ENCODE data around the gene ZBTB46.
"Not testable (repeated sequence)": the region's sequence is repeated elsewhere in the genome, so short reads cannot be mapped to it uniquely, and the experiment has no call there.

The ZBTB46 gene

DNA sequence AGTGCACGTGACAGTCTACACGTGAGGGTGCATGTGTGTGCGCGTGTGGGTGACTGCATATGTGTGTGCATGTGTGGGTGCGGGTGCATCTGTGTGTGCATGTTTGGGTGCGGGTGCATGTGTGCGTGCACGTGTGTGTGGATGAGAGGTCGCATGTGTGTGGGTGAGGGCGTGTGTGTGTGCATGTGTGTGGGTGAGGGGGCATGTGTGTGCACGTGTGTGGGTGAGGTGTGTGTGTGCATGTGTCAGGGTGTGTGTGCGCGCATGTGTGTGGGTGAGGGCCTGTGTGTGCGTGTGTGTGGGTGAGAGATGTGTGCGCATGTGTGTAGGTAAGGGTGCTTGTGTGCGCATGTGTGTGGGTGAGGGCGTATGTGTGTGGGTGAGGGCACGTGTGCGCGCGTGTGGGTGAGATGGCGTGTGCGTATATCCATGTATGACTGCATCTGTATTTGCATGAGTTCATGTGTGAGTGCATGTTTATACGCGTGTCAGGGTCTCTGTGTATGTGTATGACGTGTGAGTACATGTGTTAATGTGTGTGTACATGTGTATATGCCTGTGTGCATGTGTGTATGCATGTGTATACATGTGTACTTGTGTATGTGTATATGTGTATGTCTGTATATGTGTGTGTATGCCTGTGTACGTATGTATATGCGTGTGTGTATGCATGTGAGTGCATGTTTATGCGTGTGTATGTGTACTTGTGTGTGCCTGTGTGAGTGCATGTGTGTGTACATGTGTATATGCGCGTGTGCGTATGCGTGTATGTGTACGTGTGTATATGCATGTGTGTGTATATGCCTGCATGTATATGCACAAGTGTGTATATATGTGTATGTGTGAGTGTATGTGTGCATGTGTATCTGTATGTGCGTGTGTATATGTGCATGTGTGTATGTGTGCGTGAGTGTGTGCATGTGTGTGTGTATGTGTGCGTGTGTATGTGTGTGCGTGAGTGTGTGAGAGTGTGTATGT lies 98.7 kb downstream of the ZBTB46 start:
- no peak for DNase-seq

DNA sequence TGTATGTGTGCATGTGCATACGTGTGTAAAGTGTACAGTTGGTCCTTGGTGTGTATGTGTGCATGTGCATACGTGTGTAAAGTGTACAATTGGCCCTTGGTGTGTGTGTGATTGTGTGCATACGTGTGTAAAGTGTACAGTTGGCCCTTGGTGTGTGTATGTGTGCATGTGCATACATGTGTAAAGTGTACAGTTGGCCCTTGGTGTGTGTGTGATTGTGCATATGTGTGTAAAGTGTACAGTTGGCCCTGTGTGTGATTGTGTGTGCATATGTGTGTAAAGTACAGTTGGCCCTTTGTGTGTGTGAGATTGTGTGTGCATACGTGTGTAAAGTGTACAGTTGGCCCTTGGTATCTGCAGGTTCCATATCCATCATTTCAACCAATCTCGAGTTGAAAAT lies 99.7 kb downstream of the ZBTB46 start:
- DNase-seq = no peak

- DNase-seq = not testable (repeated sequence)
Observed at GRCh38 chr20:63730189-63730733, 100.8 kb downstream of the ZBTB46 start.

DNA sequence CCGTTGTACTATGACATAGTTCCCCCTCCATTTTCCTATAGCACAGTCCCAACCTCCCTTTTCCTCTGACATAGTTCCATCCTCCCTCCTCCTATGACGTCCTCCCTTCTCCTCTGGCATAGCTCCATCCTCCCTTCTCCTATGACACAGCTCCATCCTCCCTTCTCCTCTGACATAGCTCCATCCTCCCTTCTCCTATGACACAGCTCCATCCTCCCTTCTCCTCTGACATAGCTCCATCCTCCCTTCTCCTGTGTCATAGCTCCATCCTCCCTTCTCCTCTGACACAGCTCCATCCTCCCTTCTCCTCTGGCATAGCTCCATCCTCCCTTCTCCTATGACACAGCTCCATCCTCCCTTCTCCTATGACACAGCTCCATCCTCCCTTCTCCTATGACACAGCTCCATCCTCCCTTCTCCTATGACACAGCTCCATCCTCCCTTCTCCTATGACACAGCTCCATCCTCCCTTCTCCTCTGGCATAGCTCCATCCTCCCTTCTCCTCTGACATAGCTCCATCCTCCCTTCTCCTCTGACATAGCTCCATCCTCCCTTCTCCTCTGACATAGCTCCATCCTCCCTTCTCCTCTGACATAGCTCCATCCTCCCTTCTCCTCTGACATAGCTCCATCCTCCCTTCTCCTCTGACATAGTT lies 108.0 kb downstream of the ZBTB46 start:
- DNase-seq = not testable (repeated sequence)

- no peak for DNase-seq
Observed at GRCh38 chr20:63718996-63719395, 112.1 kb downstream of the ZBTB46 start.

DNA sequence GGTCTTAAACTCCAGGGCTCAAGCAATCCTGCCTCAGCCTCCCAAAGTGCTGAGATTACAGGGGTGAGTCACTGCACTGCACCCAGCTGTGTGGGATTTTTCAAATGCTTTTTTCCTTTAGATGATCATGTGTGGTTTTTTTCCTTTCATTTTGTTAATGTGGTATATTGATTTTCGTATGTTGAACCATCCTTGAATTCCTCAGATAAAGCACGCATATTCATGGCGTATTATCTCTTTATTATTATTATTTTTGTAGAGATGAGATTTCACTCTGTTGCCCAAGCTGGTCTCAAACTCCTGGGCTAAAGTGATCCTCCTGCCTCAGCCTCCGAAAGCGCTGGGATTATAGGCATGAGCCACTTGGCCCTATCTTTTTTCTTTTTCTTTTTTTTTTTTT lies 116.2 kb downstream of the ZBTB46 start:
- DNase-seq = no peak

DNA sequence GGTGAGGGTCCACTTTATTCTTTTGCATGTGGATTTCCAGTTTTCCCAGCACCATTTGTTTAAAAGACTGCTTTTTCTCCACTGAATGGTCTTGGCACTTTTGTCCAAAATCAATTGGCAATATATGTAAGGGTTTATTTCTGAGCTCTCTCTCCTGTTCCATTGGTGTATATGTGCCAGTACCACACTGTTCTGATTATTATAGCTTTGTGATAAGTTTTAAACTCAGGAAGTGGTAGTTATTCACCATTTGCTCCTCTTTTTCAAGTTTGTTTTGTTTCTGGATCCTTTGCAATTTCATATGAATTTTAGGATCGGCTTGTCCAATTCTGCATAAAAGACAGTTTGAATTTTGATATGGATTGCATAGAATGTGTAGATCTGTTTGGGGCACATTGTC lies 118.9 kb downstream of the ZBTB46 start:
- DNase-seq = no peak

DNA sequence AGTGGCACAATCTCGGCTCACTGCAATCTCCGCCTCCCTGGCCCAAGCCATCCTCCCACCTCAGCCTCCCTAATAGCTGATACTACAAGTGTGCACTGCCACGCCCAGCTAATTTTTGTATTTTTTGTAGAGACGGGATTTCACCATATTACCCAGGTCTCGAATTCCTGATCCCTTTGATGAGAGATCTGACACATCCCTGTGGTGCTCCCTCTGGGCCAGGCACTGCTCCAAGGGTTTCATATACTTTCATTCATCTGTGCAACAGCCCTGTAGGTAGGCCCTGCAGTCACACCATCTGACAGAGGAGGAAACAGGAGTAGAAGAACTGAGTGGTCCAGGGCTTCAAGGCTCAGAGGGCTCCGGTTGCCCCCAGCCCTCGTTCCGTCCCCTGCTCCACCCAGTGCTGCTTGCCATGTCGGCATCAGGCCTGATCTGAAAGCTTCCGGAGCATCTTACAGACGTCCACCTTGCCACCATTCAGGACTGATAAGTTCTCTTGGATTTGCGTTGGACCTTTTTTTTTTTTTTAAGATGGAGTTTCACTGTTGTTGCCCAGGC lies 119.9 kb downstream of the ZBTB46 start:
- no peak for DNase-seq

GRCh38 chr20:63709149-63709527 lies 121.9 kb downstream of the ZBTB46 start:
- DNase-seq = no peak

- DNase-seq = peak; percentile 61
Observed at GRCh38 chr20:63708301-63709148, 122.5 kb downstream of the ZBTB46 start.

- peak; percentile 94 for DNase-seq
Observed at GRCh38 chr20:63707558-63708300, 123.3 kb downstream of the ZBTB46 start, which contains the start of the genes ARFRP1 and ZGPAT. Gene ARFRP1, minus strand, starts transcription at chr20:63707976. Its CDS starts 885 bp downstream, at chr20:63707091. Gene ZGPAT, plus strand, starts transcription at chr20:63708039. Its CDS starts 542 bp downstream, at chr20:63708581.

DNA sequence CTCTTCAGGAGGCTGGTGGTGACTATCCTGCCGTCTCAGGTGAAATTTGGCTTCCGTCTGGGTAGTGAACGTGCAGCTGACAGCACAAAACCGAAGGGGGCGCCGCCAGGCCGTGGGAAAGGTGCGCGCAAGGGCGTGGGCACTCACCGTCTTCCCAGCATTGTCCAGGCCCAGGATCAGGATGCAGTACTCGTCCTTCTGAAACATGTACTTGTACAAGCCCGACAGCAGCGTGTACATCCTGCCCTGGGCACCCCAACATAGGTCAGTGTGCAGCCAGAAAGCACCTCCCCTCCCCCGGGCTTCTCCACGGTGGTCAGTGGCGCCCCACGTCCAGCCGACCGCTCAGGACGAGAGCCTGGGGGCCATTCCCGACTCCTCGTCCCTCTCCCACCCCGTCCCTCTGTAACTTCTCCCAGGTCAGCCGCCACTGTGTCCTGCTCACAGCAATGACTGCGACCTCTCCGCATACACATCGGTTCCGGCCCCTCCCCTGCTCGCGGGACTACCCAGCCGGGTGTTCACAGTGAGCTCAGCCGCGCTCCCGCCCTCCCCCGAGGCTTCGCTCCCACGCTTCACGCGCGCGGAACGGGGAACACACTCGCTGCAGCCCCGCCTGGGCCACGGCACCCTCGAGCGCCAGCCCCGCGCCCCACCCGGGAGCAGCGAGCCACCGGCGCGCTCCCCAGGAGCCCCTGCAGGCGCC lies 124.1 kb downstream of the ZBTB46 start:
- peak; percentile 81 for DNase-seq

- DNase-seq = no peak
Observed at GRCh38 chr20:63706027-63706695, 124.9 kb downstream of the ZBTB46 start.

DNA sequence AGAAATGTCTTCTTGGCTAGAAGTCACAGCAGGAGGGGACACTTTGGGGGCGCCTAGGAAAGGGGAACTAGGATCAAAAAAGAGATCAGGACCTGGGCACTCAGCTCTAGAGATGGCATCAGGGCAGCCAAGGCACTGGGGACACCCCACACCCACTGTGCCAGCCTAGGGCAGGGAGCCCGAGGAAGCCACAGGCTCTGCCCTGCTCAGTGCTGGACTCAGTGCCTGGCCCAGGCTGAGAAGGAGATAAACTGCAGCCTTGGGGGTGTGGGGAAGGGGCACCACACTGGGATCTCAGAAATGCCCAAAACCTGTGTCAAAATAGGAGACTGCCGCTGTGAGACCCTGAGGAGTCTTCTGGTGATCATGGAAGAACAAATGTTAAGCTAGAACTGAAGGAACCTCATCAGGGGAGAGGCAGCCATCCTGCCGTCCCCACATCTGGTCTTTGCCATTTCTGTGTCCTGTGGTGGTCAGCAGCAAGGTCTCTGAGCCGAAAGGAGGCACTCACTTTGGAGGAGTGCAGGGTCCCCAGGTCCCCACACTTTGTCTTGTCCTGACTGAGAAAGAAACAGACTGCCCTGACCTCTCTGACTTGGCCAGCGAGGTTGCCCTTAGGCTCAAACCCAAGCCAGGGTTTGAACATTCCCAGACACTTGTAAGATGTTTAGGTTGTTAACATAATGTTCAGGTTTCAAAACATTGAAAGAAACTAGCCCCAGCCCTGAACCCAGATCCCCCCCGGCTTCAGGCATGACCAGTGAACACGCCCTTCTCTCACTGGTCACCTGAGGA lies 125.6 kb downstream of the ZBTB46 start:
- DNase-seq = no peak

GRCh38 chr20:63704749-63705117 lies 126.3 kb downstream of the ZBTB46 start:
- DNase-seq = no peak

DNA sequence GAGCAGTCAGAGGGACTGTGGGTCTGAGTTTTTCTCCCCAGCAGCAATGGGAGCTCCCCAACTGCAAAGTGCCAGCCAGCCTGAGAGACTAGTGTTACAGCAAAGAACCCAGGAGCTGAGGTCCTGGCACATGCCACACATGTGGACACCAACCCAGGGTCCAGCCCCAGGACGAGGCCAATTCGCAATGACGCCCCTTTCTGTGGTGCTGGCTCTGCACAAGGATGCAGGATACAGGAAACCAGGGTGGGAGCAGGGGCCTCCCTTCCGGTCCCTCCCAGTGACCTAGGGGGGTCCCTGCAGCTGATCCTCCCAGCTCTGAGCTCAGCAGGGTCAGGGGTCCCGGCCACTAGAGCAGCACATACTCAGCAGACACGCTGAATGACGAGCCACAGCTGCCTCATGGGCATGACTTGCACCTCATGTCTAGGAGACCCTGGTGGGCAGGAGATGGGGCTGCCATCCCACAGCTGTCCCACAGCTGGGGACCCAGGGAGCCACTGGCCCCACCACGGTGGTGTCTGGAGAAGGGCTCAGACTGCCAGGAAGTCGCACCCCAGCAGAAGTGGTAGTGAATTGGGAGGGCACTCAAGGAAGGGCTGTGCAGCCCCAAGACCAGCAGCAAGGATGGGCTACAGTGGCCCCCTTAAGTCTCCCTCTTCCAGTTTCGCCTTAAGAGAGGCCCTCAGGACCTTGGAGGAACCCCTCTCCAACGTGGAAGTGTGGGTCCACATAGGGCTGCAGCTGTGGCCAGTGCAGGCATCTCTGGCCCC lies 126.9 kb downstream of the ZBTB46 start:
- DNase-seq = no peak

DNA sequence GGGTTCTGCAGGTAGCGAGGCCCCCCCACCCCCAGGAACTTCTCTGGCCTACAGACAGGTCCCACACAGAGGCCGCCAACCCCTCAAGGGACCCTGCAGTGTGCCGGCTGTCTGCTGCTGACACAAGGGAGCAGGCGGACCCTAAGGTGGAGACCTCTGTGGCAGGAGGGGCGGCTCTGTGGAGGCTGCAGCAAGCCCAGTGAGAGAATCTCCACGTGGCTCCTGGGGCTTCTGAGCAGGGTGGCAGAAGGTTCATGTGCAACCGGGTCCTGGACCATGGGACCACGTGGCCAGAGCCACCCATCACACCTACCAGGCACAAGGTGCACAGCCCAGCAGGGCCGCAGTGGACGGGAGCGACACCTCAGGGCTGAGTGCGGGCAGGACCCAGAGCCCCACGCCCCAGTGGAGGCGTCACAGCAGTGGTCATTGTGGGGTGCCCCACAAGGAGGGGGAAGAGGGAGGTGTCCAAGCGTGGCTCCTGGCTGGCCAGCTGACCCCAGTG lies 127.5 kb downstream of the ZBTB46 start:
- DNase-seq = no peak

DNA sequence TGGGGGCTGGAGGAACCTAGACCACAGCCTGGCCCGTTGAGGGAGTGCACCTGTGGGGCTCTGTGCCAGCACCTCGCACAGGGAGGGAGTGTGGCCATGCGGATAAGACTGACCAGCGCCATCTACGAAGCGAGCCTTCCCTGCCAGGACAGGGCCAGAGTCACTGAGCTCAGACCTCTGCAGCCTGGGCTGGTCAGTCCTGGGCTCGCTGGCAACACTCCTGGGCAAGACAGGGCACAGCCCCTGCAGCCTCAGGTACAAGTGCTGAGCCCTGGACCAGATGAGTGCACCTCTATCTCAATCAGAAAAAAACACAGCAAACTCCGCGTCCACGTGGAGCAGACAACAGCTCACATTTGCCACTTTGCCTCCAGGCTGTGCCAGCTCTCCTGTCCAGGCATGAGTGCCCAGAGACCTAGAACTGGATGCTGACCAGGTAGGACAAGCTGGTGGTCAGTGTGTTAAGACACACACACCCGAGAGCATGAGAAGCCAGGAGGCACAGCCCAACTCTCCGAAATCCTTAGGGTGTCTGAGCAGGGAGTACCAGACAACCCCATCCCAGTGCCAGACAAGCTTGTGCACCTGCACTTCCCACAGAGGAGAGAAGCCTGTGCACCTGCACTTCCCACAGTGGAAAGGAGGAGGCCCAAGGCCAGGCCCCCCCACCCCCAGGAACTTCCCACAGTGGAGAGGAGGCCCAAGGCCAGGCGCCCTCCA lies 128.2 kb downstream of the ZBTB46 start:
- peak; percentile 57 for DNase-seq

Data from activated CD8-positive, alpha-beta memory T cell treated with anti-CD3 and anti-CD28 coated beads for 24 hours (primary cell).